Endothelial cell of umbilical vein (primary cell): ENCODE data around the gene CEP295NL. TPM values are rescaled to one million over a fixed set of nuclear protein-coding genes. Genes with fewer than 3 reads are reported as not detected.

Experiments used
- BruUV-seq: library from RNA; stranded (reverse); fragments of 400-500 nt; replicated peaks from 2 replicates; lab custom pipeline; 2021; lab: Mats Ljungman, UMichigan
- CTCF ChIA-PET: fragments of 300-600, 350-600 bp; sonication (Branson Sonifier 250); formaldehyde crosslinking; loops from one replicate; lab custom pipeline; 2021; ENCODE audit warnings: antibody characterized with exemption, inconsistent platforms; lab: Charles Lee
- POLR2A ChIA-PET: fragments of 300-600, 350-600 bp; sonication (Branson Sonifier 250); formaldehyde crosslinking; loops from one replicate; lab custom pipeline; 2021; ENCODE audit warnings: antibody characterized with exemption, inconsistent platforms; lab: Charles Lee
- DNase-seq: peaks from one replicate; pipeline ENCODE4 v3.0.0-alpha.2; 2011; ENCODE audit warnings: low read depth, low spot score
- FAIRE-seq: peaks from 2 replicates; lab custom pipeline; 2011; peaks lifted over from hg19 to GRCh38; lab: Jason Lieb, UNC
- H2AFZ ChIP-seq: 2 replicates; pipeline ENCODE4 v1.6.0; 2012; ENCODE audit warnings: low read depth, low read length, control low read depth, inconsistent platforms
- H3K27ac ChIP-seq: 2 replicates; pipeline ENCODE4 v1.5.1; 2011; ENCODE audit warnings: low read depth, mild to moderate bottlenecking, control low read depth, low read length, moderate library complexity; ENCODE audit not compliant: insufficient read depth
- H3K27me3 ChIP-seq, 2 experiments: 2 replicates each; pipeline versions ENCODE4 v1.6.0 to v1.6.1; 2011; ENCODE audit warnings: low read length in 2 of 2, mixed read lengths in 1 of 2; ENCODE audit not compliant: control insufficient read depth in 2 of 2, insufficient read depth in 2 of 2
- H3K36me3 ChIP-seq, 2 experiments: 2 replicates in 1 of 2; 3 replicates in 1 of 2; pipeline ENCODE4 v1.5.1; 2011; ENCODE audit warnings: low read length in 2 of 2, mild to moderate bottlenecking in 1 of 2, moderate library complexity in 1 of 2; ENCODE audit not compliant: control insufficient read depth in 2 of 2, insufficient read depth in 2 of 2; ENCODE audit errors: extremely low read depth in 1 of 2
- H3K4me1 ChIP-seq: 3 replicates; pipeline ENCODE4 v1.5.1; 2011; ENCODE audit warnings: mild to moderate bottlenecking, low read length; ENCODE audit not compliant: control insufficient read depth, insufficient read depth; ENCODE audit errors: extremely low read depth
- H3K4me2 ChIP-seq: 2 replicates; pipeline ENCODE4 v1.6.1; 2011; ENCODE audit warnings: low read length, control low read depth, mixed read lengths; ENCODE audit not compliant: insufficient read depth
- H3K4me3 ChIP-seq, 3 experiments: fragments of 200-600 bp in 1 of 3; sonication (generic), shearing (Covaris generic) in 1 of 3; replicated peaks in 1 of 3; 2 replicates each; pipeline ENCODE4 v1.5.1; 2011 to 2016; ENCODE audit warnings: control low read depth in 3 of 3, low read length in 3 of 3, mild to moderate bottlenecking in 2 of 3, inconsistent platforms in 1 of 3, low read depth in 1 of 3, moderate library complexity in 1 of 3; ENCODE audit not compliant: insufficient read depth in 1 of 3
- H3K79me2 ChIP-seq: 2 replicates; pipeline ENCODE4 v1.6.0; 2012; ENCODE audit warnings: low read length, inconsistent platforms; ENCODE audit not compliant: control insufficient read depth, insufficient read depth
- H3K9ac ChIP-seq: replicated peaks from 2 replicates; pipeline ENCODE3; 2011; ENCODE audit warnings: low read length, control low read depth; ENCODE audit not compliant: insufficient read depth; ENCODE audit errors: extremely low read depth
- H3K9me1 ChIP-seq: replicated peaks from 3 replicates; pipeline ENCODE4 v1.6.0; 2011; ENCODE audit warnings: mild to moderate bottlenecking, low read length; ENCODE audit not compliant: control insufficient read depth, insufficient read depth; ENCODE audit errors: extremely low read depth
- H3K9me3 ChIP-seq: replicated peaks from 2 replicates; pipeline ENCODE4 v1.5.1; 2012; ENCODE audit warnings: low read length, inconsistent platforms; ENCODE audit not compliant: control insufficient read depth, insufficient read depth
- H4K20me1 ChIP-seq: replicated peaks from 2 replicates; pipeline ENCODE3; 2011; ENCODE audit warnings: mild to moderate bottlenecking, low read length; ENCODE audit not compliant: control insufficient read depth, insufficient read depth; ENCODE audit errors: extremely low read depth
- CTCF ChIP-seq, 2 donors: IDR thresholded peaks; 1 replicate in 1 of 2; 2 replicates in 1 of 2; pipeline ENCODE4 v1.5.1; 2011; ENCODE audit warnings: low read length in 2 of 2, mild to moderate bottlenecking in 2 of 2, moderate library complexity in 2 of 2, control low read depth in 1 of 2, inconsistent platforms in 1 of 2, low read depth in 1 of 2; ENCODE audit not compliant: insufficient read depth in 1 of 2; ENCODE audit errors: extremely low read depth in 1 of 2
- EZH2 ChIP-seq: IDR thresholded peaks from 2 replicates; pipeline ENCODE4 v1.6.1; 2012; ENCODE audit warnings: borderline replicate concordance, low read depth, mild to moderate bottlenecking, moderate library complexity, low read length, inconsistent platforms; ENCODE audit not compliant: severe bottlenecking
- FOS ChIP-seq: IDR thresholded peaks from 2 replicates; pipeline ENCODE4 v1.6.1; 2011; ENCODE audit warnings: mild to moderate bottlenecking, low read length, moderate library complexity, borderline replicate concordance; ENCODE audit not compliant: insufficient read depth
- GATA2 ChIP-seq: IDR thresholded peaks from 2 replicates; pipeline ENCODE4 v1.7.0; 2011; ENCODE audit warnings: low read depth, mild to moderate bottlenecking, moderate library complexity, mixed read lengths, low read length; ENCODE audit not compliant: insufficient read length, insufficient read depth
- JUN ChIP-seq: IDR thresholded peaks from 2 replicates; pipeline ENCODE4 v1.6.1; 2011; ENCODE audit warnings: borderline replicate concordance, low read depth; ENCODE audit not compliant: insufficient read length, insufficient read depth
- MAX ChIP-seq: IDR thresholded peaks from 2 replicates; pipeline ENCODE4 v1.6.1; 2011; ENCODE audit not compliant: insufficient read depth, insufficient read length
- MYC ChIP-seq: IDR thresholded peaks from one replicate; pipeline ENCODE4 v1.6.1; 2011; ENCODE audit warnings: mild to moderate bottlenecking, low read depth, low read length
- POLR2A ChIP-seq: IDR thresholded peaks from 2 replicates; pipeline ENCODE4 v1.6.1; 2012; ENCODE audit warnings: low read depth, mild to moderate bottlenecking, control low read depth, low read length
- POLR2AphosphoS5 ChIP-seq: IDR thresholded peaks from 2 replicates; pipeline ENCODE4 v1.6.1; 2012; ENCODE audit warnings: low read depth, mild to moderate bottlenecking, control low read depth, low read length, moderate library complexity; ENCODE audit not compliant: insufficient read depth
- dilution Hi-C: fragments of 300-500 bp; cut with MboI; formaldehyde crosslinking; loops from one replicate; pipeline ENCODE4 v1.15.0; 2019; ENCODE audit warnings: low sequenced_read_pairs; ENCODE audit not compliant: extremely low pct_ligation_motif_present
- intact Hi-C: fragments of 100-400 bp; cut with micrococcal nuclease; formaldehyde crosslinking; loops from one replicate; pipeline ENCODE4 v1.10.0; 2022
- polyA plus RNA-seq, 4 experiments: library from polyadenylated mRNA; depleted of rRNA in 3 of 4; stranded (reverse) in 3 of 4; unstranded in 1 of 4; fragments of >200 nt; gene quantifications; 2 replicates each; pipeline versions ENCODE4 v1.2.1 to v1.2.3, GENCODE V29; 2011 to 2012; ENCODE audit warnings: missing spikeins in 1 of 4
- total RNA-seq: library from RNA; stranded (reverse); gene quantifications from 2 replicates; pipeline ENCODE4 v1.2.3, GENCODE V29; 2021

CEP295NL gene
- total and polyA plus RNA-seq, 2 donors (not counting 3 experiments of a cell fraction or from before 2014, with no cell fraction given): 0.10 to 8.3 TPM

- BruUV-seq: no TSS peak
- no peaks in the 10 kb centered on the region for H3K9me1 ChIP-seq
- no peaks in the 10 kb centered on the region for H3K27me3 ChIP-seq
- TF ChIP-seq POLR2AphosphoS5: no peak
- no peak for TF ChIP-seq MYC
- TF ChIP-seq POLR2A: no peak
- TF ChIP-seq FOS: no peak
- no peak for TF ChIP-seq GATA2
- TF ChIP-seq JUN: no peak
- TF ChIP-seq EZH2: no peak
- TF ChIP-seq CTCF (IDR thresholded peaks at IDR 0.05; ENCODE audit: extremely low read depth in 1 of 2, insufficient read depth in 1 of 2, low read depth in 1 of 2, low read length in 2 of 2): no peak
- TF ChIP-seq MAX: no peak
- H2AFZ ChIP-seq: no peak overlapping the region
- DNase-seq: peak; percentile 46
- peak overlapping the region in 1 of 3 experiments; percentile 15 for H3K4me3 ChIP-seq
- intact Hi-C loops: no loop called here
- ChIA-PET POLR2A (no interaction called here), CTCF (interaction anchor here (0.5 to 2.8 kb wide), 8 partner anchors 13 to 56 kb away, joined by 3 to 26 read pairs (median 3); partner anchors contain the start of gene CEP295NL)
- no peaks in the 10 kb centered on the region for H4K20me1 ChIP-seq
- H3K36me3 ChIP-seq: peaks cover 0 to 4% of the 10 kb centered on the region in 2 experiments
- H3K79me2 ChIP-seq: peaks cover 51% of the 10 kb centered on the region
- H3K9me3 ChIP-seq: no peaks in the 10 kb centered on the region
- H3K4me2 ChIP-seq: peak overlapping the region; percentile 32
- peak overlapping the region; percentile 54 for H3K27ac ChIP-seq
- FAIRE-seq: peak; percentile 69
- peaks cover 12% of the 10 kb centered on the region for H3K4me1 ChIP-seq
- peak overlapping the region; percentile 24 for H3K9ac ChIP-seq
- dilution Hi-C loops: no loop called here
These were observed 13.1 kb upstream of the CEP295NL start for GRCh38 chr17:78915872-78916632.
